HG02852 (cell line): ENCODE data around the gene SF3A2.
A peak's percentile ranks its signal among the peaks of the same experiment; 100 is the strongest.

ENCODE experiments used
- ATAC-seq: cut with Tn5 transposase; IDR thresholded peaks from one replicate; pipeline ENCODE4 v1.9.1; 2021; ENCODE audit warnings: mild to moderate bottlenecking, moderate library complexity; ENCODE audit not compliant: unreplicated experiment

The SF3A2 gene

GRCh38 chr19:2252055-2252796 is 15.6 kb downstream of the SF3A2 start:
- ATAC-seq = no peak

DNA sequence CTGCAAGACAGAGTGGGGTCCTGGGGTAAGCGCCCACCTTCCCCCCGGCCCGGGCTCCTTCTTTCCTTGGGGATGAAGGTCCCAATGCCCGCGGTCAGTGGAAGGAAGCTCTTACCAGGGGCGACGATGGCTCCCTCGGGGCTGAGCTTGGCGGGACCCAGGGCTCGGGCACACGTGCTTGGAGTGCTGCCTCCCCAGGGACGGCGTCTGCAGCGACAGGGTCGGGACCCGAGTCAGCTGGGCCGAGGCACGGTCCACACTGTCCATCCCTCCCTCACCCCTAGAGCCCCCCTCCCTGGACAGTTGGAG is 16.1 kb downstream of the SF3A2 start:
- ATAC-seq = no peak

GRCh38 chr19:2253106-2254063 is 16.8 kb downstream of the SF3A2 start:
- ATAC-seq = no peak

- ATAC-seq = no peak
Observed at GRCh38 chr19:2254064-2254872, 17.6 kb downstream of the SF3A2 start.

GRCh38 chr19:2255112-2255845 is 18.7 kb downstream of the SF3A2 start:
- ATAC-seq = no peak

DNA sequence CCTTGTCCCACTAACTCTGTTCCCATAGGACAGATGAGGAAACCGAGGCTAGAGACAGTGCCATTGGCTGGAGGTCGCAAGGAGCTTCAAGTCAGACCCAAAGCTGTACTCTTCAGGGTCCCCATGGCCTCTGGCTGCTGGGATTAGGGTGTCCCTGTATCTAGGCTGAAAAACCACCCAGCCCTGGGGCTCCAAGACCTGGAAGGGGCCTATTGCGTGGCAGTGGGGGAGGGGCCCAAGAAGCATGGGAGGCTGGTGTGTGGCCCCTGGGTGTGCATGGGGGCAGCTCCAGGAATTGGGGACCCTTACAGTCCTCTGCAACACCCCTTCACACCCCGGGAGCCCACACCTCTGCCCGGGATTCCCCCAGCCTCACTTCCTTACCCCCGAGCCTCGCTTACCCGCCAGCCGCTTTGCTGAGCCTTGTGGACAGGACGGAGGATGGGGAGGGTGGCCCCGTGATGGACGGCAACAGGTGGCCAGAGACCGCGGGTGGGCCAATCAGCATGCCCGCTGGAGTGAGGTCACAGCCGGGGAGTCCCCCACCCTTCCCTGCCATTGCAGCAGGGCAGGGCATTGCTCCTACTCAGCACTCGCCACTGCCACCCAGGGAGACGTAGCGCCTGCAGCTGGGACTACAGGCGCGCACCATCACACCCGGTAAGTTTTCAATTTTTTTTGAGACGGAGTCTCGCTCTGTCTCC is 19.5 kb downstream of the SF3A2 start, which contains the start of gene JSRP1:
JSRP1 (minus strand) TSS at position 436 of the 704 bp plus-strand sequence. CDS start 1,103 bp downstream, outside the sequence.
- ATAC-seq = no peak

GRCh38 chr19:2259336-2259735 is 22.7 kb downstream of the SF3A2 start:
- no peak for ATAC-seq

DNA sequence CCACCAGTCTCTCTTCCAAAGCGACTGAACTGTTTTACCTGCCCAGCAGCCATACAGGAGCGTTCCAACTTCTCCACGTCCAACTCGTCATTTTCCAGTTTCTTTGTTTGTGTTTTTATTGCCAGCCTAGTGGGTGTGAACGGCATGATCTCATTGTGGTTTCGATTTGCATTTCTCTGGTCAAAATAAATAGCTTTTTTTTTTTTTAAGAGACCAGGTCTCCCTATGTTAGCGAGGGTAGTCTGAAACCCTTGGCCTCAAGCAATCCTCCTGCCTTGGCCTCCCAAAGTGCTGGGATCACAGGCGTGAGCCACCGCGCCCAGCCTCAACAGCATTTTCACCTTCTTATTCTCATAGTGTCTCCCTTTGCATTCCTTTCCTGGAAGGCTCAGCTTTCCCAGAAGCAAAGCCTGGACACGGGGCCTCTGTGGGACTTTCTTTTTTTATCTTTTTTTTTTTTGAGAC is 23.7 kb downstream of the SF3A2 start:
- no peak for ATAC-seq

DNA sequence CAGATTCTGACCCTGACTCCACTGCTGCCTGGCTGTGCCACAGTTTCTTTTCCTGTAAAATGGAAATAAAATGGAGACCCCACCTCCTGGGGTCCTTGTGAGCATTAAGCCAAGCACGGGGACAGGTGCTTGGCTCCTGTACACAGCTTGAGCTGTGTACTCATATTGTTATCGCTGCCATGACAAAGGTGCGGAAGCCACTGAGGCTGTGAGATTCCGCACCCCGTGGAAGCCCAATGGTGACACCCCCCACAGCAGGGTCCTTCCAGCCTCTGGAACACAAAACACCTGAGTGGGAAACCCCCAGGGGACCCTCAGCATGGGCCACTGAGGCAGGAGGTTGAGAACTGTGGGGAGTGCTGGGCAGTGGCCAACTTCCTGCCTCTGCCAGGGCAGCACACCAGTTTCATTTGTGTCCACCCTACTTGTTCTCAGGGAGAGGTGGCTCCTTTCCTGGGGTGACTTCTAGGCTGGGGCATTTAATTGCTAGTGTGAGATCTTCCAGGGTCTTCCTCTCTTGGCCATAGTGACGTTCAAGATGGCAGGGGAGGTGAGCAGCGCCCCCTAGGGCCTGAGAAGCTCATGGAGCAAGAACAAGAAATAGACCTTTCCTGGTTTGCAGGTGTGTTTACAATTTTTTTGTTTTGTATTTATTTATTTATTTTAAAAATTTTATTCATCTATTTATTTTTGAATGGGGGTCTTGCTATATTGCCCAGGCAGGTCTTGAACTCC is 25.0 kb downstream of the SF3A2 start:
- ATAC-seq = no peak

DNA sequence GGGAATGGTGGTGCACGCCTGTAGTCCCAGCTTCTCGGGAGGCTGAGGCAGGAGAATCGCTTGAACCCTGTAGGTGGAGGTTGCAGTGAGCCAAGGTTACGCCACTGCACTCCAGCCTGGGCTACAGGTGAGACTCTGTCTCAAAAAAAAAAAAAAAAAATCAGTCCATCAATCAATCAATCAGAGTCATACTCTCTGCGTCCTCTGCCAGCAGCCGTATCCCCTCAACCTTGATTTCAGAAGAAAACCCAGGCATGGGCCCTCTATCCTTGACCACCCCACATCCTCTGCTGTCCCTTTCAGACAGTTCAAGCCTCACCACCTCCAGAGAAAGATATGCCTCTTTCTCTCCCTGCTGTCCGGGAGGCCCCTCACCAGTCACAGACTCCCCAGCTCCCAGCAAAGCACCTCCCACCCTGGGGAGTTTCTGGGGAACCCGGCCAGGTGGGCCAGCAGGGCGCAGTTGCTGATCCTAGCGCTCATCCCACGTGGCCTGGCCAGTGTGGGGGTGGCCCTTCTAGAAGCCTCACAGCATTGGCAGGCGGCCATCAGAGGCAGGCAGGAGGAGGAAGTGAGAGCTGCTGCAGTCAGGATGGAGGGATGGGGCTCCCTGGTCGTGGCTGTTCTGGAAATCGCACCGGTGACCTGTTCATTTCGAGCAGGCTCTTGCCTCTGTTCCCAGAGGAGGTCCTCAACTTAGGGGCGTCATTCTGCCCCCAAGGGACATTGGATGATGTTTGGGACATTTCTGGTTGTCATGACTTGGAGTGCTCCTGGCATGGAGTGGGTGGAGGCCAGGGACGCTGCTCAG is 29.8 kb downstream of the SF3A2 start:
- ATAC-seq = no peak

GRCh38 chr19:2268480-2268830 is 31.8 kb downstream of the SF3A2 start:
- ATAC-seq = no peak

DNA sequence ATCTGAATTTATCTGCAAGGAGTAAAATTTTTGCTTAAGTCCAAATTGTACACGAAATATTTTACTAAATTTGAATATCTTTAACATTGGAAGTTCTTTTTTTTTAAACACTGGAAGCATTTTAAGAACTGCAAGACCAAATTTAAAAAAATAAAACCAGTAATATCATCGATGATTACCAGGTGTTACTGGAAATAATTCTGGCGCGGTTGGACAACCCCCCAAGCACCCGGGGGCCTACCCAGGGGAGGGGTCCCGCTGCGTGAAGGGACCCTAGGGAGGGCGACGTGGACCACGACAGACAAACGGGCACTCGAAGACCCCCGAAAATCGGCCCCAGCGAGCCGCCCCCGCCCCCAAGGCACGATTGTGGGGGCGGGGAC is 32.2 kb downstream of the SF3A2 start:
- no peak for ATAC-seq

DNA sequence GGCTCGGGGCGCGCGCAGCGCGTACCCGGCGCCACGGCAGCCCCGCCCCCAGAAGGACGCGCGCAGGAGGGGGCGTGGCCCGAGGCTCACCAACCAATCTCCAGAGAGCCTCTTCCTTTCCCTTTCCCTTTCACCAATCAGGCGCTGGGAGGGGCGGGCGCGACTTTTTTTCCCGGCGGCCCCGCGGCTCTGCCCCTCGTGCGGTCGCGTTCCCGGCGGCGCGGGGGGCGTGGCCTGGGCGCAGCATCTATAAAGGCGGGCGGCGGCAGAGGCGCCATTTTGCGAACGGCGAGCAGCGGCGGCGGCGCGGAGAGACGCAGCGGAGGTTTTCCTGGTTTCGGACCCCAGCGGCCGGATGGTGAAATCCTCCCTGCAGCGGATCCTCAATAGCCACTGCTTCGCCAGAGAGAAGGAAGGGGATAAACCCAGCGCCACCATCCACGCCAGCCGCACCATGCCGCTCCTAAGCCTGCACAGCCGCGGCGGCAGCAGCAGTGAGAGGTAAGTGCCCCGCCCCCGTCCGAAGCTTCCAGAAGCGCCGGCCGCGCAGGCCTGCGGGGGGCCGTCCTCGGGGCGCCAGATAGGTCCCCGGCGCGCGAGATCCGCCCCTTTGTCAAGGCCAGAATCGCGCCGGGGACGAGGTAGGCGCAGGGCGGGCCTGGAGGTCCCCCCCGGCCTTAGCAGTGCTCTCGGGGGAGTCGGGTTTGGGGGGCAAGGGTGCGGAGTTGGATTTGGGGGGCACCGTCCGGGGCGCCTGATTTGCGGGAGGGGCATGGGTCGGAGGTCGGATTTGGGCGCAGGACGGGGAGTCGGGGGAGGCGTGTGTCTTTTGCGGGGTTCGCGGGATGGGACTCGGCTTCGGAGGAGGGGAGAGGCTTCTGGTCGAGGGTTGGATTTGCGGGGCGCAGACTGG is 32.9 kb downstream of the SF3A2 start:
- peak; percentile 58 for ATAC-seq

GRCh38 chr19:2270157-2270422 is 33.5 kb downstream of the SF3A2 start:
- no peak for ATAC-seq

- ATAC-seq = no peak
Observed at GRCh38 chr19:2270423-2271233, 34.0 kb downstream of the SF3A2 start.

GRCh38 chr19:2271234-2272103 is 34.8 kb downstream of the SF3A2 start:
- no peak for ATAC-seq
